ENCODE data around the gene ACY1. TPM values are rescaled to one million over a fixed set of nuclear protein-coding genes. Genes with fewer than 3 reads are reported as not detected.
A peak's percentile ranks its signal among the peaks of the same experiment; 100 is the strongest.

ACY1 gene
- total and polyA plus RNA-seq, 2 of the 13 experiments (the other 11 are each of a cell fraction or from before 2014, with no cell fraction given): 113 to 162 TPM

DNA sequence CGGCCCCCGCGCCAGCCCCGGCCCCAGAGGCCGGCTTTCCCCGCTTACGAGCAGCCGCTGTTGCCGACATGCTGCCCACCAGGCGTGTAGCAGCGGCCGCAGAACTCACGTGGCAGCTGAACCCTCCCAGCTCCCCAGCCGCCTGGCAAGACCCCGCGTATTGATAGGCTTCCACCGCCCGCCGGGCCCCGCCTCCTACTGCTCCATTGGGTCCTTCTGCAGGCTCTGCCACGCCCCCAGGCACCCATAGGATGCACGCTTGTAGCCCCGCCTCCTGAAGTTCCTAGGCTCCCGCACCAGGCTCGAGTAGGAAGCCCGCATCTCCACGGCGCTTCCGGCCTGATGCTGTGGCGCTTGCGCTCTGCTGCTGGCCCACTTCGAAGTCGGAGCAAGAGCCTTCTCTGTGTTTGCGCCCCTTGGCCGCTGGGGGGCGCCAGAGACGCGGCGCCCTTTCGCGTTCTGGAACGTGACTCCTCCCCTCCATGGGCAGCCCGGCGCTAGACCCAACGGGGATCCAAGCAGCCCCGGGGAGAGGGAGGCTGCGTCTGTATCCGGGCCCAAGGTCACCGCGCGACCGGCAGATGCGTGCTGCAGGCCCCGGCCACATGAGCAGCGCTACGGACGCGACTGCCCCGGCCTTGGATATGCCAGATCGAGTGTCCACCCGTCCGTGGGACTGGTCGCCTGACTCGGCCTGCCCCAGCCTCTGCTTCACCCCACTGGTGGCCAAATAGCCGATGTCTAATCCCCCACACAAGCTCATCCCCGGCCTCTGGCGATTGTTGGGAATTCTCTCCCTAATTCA lies 41.3 kb upstream of the ACY1 start, which contains the start of the genes PARP3 and RRP9 (continued):
- peak in 1 of 2 experiments; percentile 20; a peak in 1 of 4 replicates for TF ChIP-seq EP300 (IDR thresholded peaks at IDR 0.05; ENCODE audit: low read depth in 2 of 2, low read length in 2 of 2)
- TF ChIP-seq EP300 (CRISPR knock-in tag; IDR thresholded peaks at IDR 0.05; ENCODE audit: borderline replicate concordance): no peak
- TF ChIP-seq ZFY (CRISPR knock-in tag; IDR thresholded peaks at IDR 0.05): peak; percentile 94

DNA sequence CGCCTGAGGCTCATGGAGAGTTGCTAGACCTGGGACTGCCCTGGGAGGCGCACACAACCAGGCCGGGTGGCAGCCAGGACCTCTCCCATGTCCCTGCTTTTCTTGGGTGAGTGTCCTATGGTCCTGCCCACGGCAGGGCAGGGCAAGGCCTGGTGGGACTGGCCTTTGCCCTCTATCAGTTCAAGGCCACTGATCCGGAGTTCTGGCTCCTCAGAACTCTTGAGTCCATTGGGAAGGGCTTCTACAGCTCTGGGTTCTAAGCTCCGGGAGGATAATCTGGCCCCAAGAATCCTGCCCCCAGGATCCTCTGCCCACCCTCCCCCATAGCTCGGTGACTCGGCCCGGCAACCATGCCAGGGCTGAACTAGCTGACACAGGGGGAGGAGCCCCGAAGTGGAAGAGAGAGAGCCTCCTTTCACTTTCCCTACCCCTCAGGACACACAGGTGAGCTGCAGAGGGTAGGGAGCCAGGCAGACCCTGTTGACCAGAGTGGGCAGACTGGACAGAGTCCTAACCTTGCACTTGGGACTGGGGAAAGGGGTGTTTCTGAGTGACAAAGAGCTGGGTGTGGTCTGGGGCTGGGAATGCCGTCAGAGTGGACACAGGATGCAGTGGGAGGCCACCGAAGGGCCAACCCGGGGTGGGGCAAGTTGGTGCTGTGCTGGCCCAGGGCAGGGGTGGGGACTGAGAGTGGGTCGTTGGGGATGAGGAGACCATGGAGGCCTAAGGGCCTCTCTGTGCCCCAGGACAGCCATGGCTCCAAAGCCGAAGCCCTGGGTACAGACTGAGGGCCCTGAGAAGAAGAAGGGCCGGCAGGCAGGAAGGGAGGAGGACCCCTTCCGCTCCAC lies 40.5 kb upstream of the ACY1 start:
- in situ Hi-C loops (cut with HindIII; ENCODE audit: extremely low pct_ligation_motif_present, low pct_unique_long_range_greater_than_20kb) (no loop called here), intact Hi-C loops (cut with micrococcal nuclease; ENCODE audit: unreplicated experiment) (loop anchor here (1.0 to 2.0 kb wide), 3 partner anchors 31 to 52 kb away; partner anchors contain the start of genes ABHD14B, ACY1 and RPL29)
- Histone ChIP-seq H3K4me2 (ENCODE audit: low read depth, low read length) (peak overlapping the region; percentile 94), H3K79me2 (ENCODE audit: insufficient read depth, low read length) (peaks cover 28% of the 10 kb centered on the region), H4K20me1 (ENCODE audit: insufficient read depth, low read length) (no peaks in the 10 kb centered on the region; the same call in 1 of the 2 replicates), H3K9me3 (ENCODE audit: low read length) (no peaks in the 10 kb centered on the region), H2AFZ (ENCODE audit: low read length) (no peak overlapping the region), H3K4me3 (replicated peaks in 1 of 3; ENCODE audit: insufficient read depth in 1 of 3, low read depth in 2 of 3, low read length in 3 of 3) (peak overlapping the region; percentile 66 to 88 (median 80)), H3K27ac (ENCODE audit: extremely low read length, insufficient read depth, low read length) (peak overlapping the region; percentile 93), H3K9ac (ENCODE audit: insufficient read depth, low read depth, low read length) (peak overlapping the region; percentile 93), H3K36me3 (replicated peaks in 1 of 2; ENCODE audit: control insufficient read depth in 1 of 2, insufficient read depth in 2 of 2, low read length in 2 of 2) (peaks cover 2 to 10% of the 10 kb centered on the region in 2 experiments; a peak in 3 of 5 replicates), H3K27me3 (ENCODE audit: control insufficient read depth in 1 of 2, insufficient read depth in 2 of 2, low read length in 2 of 2) (no peaks in the 10 kb centered on the region; a peak in 1 of 5 replicates), H3K4me1 (ENCODE audit: insufficient read depth, low read length) (peaks cover 33% of the 10 kb centered on the region)
- ATAC-seq: peak; percentile 59
- peak; percentile 81 for FAIRE-seq
- POLR2A ChIA-PET: interaction anchor here (0.6 to 4.5 kb wide), 18 partner anchors 8 to 558 kb away, joined by 3 to 173 read pairs (median 8); partner anchors contain the start of genes ABHD14A, ABHD14B, ACY1 and DCAF1
- CTCF ChIA-PET (ENCODE audit: low intra/inter-chr PET ratio, low total read pairs): interaction anchor here (1.2 to 2.1 kb wide), 4 partner anchors 32 to 58 kb away, joined by 3 to 34 read pairs (median 14); partner anchors contain the start of genes ABHD14A, ABHD14B, ACY1 and RPL29
- 0% methylated on average over 8 of the region's 17 CpGs for WGBS (ENCODE audit: low lambda C conversion rate)
- TSS peak; percentile 84 for BruUV-seq (replicated peaks)
- peak; percentile 67 for DNase-seq (ENCODE audit: low spot score)
- TF ChIP-seq RFXAP (CRISPR knock-in tag; IDR thresholded peaks at IDR 0.05; ENCODE audit: borderline replicate concordance) (no peak), ZNF292 (CRISPR knock-in tag; IDR thresholded peaks at IDR 0.05; ENCODE audit: borderline replicate concordance, low read depth) (no peak; the same call in 1 of the 2 replicates), SMARCC2 (IDR thresholded peaks at IDR 0.05) (no peak), NCOR1 (IDR thresholded peaks at IDR 0.05; ENCODE audit: borderline replicate concordance, low read length) (0 out of 2 replicates have a peak, but pooled peaks have one; percentile 19), ZNF761 (CRISPR knock-in tag; conservative IDR thresholded peaks at IDR 0.05) (no peak), SALL2 (CRISPR knock-in tag; IDR thresholded peaks at IDR 0.05) (no peak), ZC3H4 (CRISPR knock-in tag; IDR thresholded peaks at IDR 0.05; ENCODE audit: borderline replicate concordance) (peak; percentile 62; the same call in 1 of the 2 replicates), KDM3A (CRISPR knock-in tag; IDR thresholded peaks at IDR 0.05; ENCODE audit: low read depth) (no peak), ETV5 (CRISPR knock-in tag; IDR thresholded peaks at IDR 0.05; ENCODE audit: borderline replicate concordance) (no peak; the same call in 1 of the 2 replicates), JARID2 (CRISPR knock-in tag; IDR thresholded peaks at IDR 0.05; ENCODE audit: insufficient replicate concordance) (no peak), ZNF782 (CRISPR knock-in tag; IDR thresholded peaks at IDR 0.05; ENCODE audit: borderline replicate concordance) (no peak), ZBTB42 (CRISPR knock-in tag; IDR thresholded peaks at IDR 0.05) (no peak)
- TF ChIP-seq, protein P1, sequence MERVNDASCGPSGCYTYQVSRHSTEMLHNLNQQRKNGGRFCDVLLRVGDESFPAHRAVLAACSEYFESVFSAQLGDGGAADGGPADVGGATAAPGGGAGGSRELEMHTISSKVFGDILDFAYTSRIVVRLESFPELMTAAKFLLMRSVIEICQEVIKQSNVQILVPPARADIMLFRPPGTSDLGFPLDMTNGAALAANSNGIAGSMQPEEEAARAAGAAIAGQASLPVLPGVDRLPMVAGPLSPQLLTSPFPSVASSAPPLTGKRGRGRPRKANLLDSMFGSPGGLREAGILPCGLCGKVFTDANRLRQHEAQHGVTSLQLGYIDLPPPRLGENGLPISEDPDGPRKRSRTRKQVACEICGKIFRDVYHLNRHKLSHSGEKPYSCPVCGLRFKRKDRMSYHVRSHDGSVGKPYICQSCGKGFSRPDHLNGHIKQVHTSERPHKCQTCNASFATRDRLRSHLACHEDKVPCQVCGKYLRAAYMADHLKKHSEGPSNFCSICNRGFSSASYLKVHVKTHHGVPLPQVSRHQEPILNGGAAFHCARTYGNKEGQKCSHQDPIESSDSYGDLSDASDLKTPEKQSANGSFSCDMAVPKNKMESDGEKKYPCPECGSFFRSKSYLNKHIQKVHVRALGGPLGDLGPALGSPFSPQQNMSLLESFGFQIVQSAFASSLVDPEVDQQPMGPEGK (CRISPR knock-in tag; IDR thresholded peaks at IDR 0.05): peak; percentile 32; the same call in 1 of the 2 replicates

Data from HepG2 (cell line).